Measurements from ENCODE around the gene C13orf46.

C13orf46 gene

DNA sequence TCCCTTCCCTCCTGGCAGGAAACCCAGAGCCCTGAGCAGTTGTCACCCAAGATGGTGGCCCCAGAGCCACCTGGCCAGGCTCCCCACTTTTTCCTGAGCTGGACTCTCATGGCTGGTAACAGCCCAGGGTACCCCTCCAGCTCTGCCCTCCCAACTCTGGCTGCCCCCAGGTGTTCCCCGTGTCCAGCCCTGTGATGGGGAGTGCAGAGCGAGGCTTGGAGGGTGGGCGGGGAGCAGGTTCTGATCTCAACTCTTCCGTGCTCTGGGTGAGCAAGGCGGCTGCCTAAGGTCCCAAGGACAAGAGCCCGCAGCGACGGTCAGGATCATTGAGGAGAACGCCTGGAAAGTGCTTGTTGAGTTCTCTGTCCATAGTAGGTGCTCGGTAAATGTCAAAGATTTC lies 55.3 kb downstream of the C13orf46 start:
- TF ChIP-seq, protein P1, sequence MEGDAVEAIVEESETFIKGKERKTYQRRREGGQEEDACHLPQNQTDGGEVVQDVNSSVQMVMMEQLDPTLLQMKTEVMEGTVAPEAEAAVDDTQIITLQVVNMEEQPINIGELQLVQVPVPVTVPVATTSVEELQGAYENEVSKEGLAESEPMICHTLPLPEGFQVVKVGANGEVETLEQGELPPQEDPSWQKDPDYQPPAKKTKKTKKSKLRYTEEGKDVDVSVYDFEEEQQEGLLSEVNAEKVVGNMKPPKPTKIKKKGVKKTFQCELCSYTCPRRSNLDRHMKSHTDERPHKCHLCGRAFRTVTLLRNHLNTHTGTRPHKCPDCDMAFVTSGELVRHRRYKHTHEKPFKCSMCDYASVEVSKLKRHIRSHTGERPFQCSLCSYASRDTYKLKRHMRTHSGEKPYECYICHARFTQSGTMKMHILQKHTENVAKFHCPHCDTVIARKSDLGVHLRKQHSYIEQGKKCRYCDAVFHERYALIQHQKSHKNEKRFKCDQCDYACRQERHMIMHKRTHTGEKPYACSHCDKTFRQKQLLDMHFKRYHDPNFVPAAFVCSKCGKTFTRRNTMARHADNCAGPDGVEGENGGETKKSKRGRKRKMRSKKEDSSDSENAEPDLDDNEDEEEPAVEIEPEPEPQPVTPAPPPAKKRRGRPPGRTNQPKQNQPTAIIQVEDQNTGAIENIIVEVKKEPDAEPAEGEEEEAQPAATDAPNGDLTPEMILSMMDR (IDR thresholded peaks at IDR 0.05; ENCODE audit: insufficient read depth, low read depth, low read length, missing control alignments): no peak
- no peak for DNase-seq (ENCODE audit: low read depth)

DNA sequence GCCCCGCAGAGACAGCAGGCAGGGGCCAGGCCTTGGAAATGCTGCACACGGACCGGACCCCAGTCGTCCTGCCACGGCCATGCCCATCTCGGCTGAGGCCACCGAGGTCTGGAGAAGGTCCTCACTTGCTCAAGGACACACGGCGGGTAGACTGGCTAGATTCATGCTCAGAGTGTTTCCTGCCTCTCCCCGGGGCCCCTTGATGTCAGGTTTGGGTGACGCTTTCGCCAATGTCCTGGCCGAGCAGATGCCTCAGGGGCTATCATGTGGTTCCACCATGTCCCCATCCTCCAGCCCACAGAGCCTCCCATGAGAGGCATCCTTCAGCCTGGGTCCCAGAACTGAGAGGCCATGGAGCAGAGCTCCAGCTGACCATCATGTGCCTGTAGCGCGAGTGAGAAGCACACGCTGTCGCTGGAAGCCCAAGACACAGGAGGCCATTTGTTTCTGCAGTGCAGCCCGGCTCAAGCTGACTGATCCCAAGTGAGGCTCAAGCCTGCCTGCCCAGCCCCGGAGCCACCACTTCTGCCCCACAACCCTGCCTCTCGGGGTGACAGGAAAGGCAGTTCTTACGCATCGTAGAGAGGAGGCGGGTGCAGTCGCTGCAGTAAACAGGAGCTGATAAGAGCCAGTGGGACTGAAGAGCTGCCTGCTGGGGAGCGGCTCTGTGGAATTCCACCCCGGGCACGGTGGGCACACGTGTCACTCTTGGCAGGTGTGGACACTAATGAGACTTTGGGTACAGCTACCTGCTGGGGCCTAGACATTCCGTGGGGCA lies 56.1 kb downstream of the C13orf46 start:
- H3K4me3 ChIP-seq (ENCODE audit: low read length): no peak overlapping the region
- DNase-seq (ENCODE audit: low read depth): no peak
- TF ChIP-seq, protein P1 (IDR thresholded peaks at IDR 0.05; ENCODE audit: insufficient read depth, low read depth, low read length, missing control alignments): no peak

More for the DNA sequence above, 55.3 kb downstream of the C13orf46 start:
- H3K4me3 ChIP-seq (ENCODE audit: low read length): no peak overlapping the region

DNA sequence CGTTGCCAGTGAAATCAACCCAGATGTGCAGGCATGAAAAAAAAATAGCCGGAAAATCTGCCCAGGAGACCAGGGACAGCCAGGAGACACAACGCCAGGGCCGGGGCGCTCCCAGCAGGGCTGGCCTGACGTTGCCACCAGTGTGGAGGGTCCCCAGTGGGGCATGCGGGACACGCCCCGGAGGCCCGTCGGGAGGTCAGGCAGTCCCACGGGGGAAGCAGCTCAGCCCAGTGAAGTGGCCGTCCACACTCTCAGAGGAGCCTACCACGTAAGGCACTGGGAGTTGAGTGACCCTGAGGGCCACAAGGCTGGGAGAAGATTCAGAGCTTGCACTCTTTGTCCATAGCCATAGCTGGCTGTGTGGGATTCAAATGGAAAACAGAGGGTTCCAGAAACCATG lies 56.8 kb downstream of the C13orf46 start:
- TF ChIP-seq, protein P1 (IDR thresholded peaks at IDR 0.05; ENCODE audit: insufficient read depth, low read depth, low read length, missing control alignments): no peak
- DNase-seq (ENCODE audit: low read depth): no peak
- no peak overlapping the region for H3K4me3 ChIP-seq (ENCODE audit: low read length)

DNA sequence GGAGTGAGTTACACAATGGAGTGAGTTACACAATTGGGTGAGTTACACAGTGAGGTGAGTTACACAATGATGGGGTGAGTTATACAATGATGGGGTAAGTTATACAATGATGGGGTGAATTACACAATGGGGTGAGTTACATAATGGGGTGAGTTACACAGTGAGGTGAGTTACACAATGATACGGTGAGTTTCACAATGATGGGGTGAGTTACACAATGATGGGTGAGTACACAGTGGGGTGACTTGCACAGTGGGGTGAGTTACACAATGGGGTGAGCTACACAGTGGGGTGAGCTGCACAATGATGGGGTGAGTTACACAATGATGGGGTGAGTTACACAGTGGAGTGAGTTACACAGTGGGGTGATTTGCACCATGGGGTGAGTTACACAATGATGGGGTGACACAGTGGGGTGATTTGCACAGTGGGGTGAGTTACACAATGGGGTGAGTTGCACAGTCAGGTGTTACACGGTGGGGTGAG lies 57.5 kb downstream of the C13orf46 start:
- DNase-seq (ENCODE audit: low read depth): peak; percentile 84
- TF ChIP-seq, protein P1 (IDR thresholded peaks at IDR 0.05; ENCODE audit: insufficient read depth, low read depth, low read length, missing control alignments): no peak
- no peak overlapping the region for H3K4me3 ChIP-seq (ENCODE audit: low read length)

DNA sequence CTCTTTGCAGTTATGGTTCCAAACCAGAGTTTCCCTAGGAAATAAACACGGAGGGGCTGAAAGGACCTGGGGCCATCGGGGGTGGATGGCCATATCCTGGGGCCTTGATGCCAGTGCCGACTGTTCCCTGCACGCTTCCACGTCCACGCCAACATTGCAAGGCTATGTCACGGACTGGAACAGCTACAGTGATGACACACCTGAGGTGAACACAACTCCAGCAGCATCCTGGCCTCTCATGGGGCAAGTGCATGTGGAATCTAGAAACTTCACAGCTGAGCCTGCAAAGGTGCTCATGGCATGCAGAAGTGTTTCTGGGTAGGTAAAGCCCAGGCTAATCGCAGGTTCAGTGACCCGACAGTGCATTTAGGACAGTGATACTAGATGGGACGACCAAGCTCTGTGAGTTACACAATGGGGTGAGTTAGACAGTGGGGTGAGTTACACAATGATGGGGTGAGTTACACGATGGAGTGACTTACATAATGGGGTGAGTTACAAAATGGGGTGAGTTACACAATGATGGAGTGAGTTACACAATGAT lies 58.0 kb downstream of the C13orf46 start:
- DNase-seq (ENCODE audit: low read depth): no peak
- TF ChIP-seq, protein P1 (IDR thresholded peaks at IDR 0.05; ENCODE audit: insufficient read depth, low read depth, low read length, missing control alignments): no peak
- no peak overlapping the region for H3K4me3 ChIP-seq (ENCODE audit: low read length)

DNA sequence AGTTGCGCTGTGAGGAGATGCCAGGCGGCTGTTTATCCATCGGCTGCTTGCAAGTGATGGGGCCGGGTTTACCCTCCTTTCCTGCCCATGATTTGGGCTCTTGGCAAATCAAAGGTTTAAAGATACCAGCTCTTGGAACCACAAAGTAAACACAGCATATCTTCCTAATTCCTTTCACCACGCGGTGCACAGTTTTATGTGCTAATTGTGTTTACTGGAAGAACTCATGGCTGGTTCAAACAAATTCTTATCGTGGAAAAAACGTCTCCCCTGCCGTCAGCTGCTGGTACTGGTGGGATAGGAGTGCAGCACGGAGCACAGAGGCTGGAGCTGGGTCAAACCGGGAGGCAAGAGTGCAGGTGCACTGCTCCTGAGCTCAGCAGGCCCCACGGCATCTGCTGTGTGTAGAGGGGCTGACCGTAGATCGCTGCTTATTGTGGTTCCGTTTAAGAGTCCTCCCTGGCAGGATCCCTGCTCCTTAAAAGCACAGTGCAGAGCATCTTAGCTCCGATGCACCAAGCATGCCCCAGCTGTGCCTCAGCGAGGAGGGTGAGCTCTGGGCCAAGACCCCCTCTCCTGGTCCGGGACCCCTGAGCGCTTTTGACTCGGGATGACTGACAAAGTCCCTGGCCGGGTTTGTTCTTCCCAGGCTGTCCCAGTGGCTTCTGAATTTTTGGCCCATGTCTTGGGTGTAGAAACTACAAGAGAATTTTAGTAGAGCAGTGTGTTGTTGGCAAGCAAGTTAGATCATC lies 58.7 kb downstream of the C13orf46 start:
- DNase-seq (ENCODE audit: low read depth): no peak
- H3K4me3 ChIP-seq (ENCODE audit: low read length): no peak overlapping the region
- TF ChIP-seq, protein P1 (IDR thresholded peaks at IDR 0.05; ENCODE audit: insufficient read depth, low read depth, low read length, missing control alignments): no peak

All from epithelial cell of esophagus (primary cell).